HCT116 (cell line): ENCODE measurements around the gene KAZN. TPM values are rescaled to one million over a fixed set of nuclear protein-coding genes. Genes with fewer than 3 reads are reported as not detected.

Source experiments
- ATAC-seq: fragments of 200-7000 bp; cut with Tn5 transposase; 2 replicates; pipeline ENCODE4 v1.9.1; 2020; ENCODE audit warnings: mild to moderate bottlenecking, moderate library complexity
- BruUV-seq: library from RNA; stranded (reverse); fragments of 400-500 nt; replicated peaks from 2 replicates; lab custom pipeline; 2021; lab: Mats Ljungman, UMichigan
- CTCF ChIA-PET: fragments of 300-600 bp; sonication (Branson Sonifier 250); formaldehyde crosslinking; loops from one replicate; lab custom pipeline; 2021; ENCODE audit warnings: antibody characterized with exemption; lab: Charles Lee
- POLR2A ChIA-PET: fragments of 300-600, 350-600 bp; sonication (Branson Sonifier 250); formaldehyde crosslinking; loops from one replicate; lab custom pipeline; 2021; ENCODE audit warnings: antibody characterized with exemption; lab: Charles Lee
- RAD21 ChIA-PET, 2 experiments: fragments of 300-600 bp; sonication (Branson Sonifier 250); formaldehyde crosslinking; loops; one replicate each; lab custom pipeline; 2023; ENCODE audit warnings: low total read pairs in 2 of 2; ENCODE audit not compliant: uncharacterized antibody in 2 of 2, unreplicated experiment in 2 of 2, low non-redundant PET in 1 of 2; lab: Charles Lee
- DNase-seq: peaks from one replicate; pipeline ENCODE4 v3.0.0-alpha.2; 2010; ENCODE audit warnings: low read depth, low spot score
- H2AFZ ChIP-seq: fragments of 200-600 bp; shearing (Covaris generic), sonication (generic); 2 replicates; pipeline ENCODE4 v1.6.1; 2017; ENCODE audit warnings: low read depth, mixed run types, mixed read lengths, antibody characterized with exemption, low read length; ENCODE audit not compliant: poor library complexity, severe bottlenecking
- H3K27ac ChIP-seq: 2 replicates; pipeline ENCODE4 v1.5.1; 2012; ENCODE audit warnings: low read depth, low read length
- H3K27me3 ChIP-seq: fragments of 200-600 bp; sonication (generic); 2 replicates; pipeline ENCODE4 v1.6.1; 2016; ENCODE audit warnings: mixed run types, low read length, mixed read lengths; ENCODE audit not compliant: insufficient read depth
- H3K36me3 ChIP-seq, 2 experiments: fragments of 200-500 bp in 1 of 2; fragments of 200-600 bp in 1 of 2; sonication (Bioruptor generic) in 1 of 2; sonication (generic) in 1 of 2; 2 replicates each; pipeline versions ENCODE4 v1.5.1 to v1.6.1; 2014 to 2016; ENCODE audit warnings: low read length in 2 of 2, inconsistent platforms in 1 of 2, mixed read lengths in 1 of 2, mixed run types in 1 of 2; ENCODE audit not compliant: insufficient read depth in 2 of 2, control insufficient read depth in 1 of 2
- H3K4me1 ChIP-seq, 2 experiments: fragments of 200-600 bp in 1 of 2; sonication (generic) in 1 of 2; 2 replicates each; pipeline versions ENCODE4 v1.5.1 to v1.6.1; 2012 to 2017; ENCODE audit warnings: low read length in 2 of 2, inconsistent platforms in 1 of 2, mild to moderate bottlenecking in 1 of 2, mixed read lengths in 1 of 2, mixed run types in 1 of 2, moderate library complexity in 1 of 2; ENCODE audit not compliant: insufficient read depth in 2 of 2, control insufficient read depth in 1 of 2
- H3K4me2 ChIP-seq: fragments of 200-600 bp; sonication (generic); 2 replicates; pipeline ENCODE4 v1.6.1; 2017; ENCODE audit warnings: mixed run types, low read length, mixed read lengths
- H3K4me3 ChIP-seq, 2 experiments: fragments of 200-600 bp in 1 of 2; sonication (generic) in 1 of 2; replicated peaks in 1 of 2; 2 replicates each; pipeline ENCODE4 v1.5.1; 2011 to 2016; ENCODE audit warnings: low read length in 2 of 2, control low read depth in 1 of 2, low read depth in 1 of 2, mild to moderate bottlenecking in 1 of 2, mixed read lengths in 1 of 2, mixed run types in 1 of 2
- H3K79me2 ChIP-seq: fragments of 200-600 bp; sonication (generic); 2 replicates; pipeline ENCODE4 v1.6.1; 2017; ENCODE audit warnings: mild to moderate bottlenecking, mixed run types, low read length, moderate library complexity, mixed read lengths; ENCODE audit not compliant: insufficient read depth
- H3K9ac ChIP-seq: fragments of 200-600 bp; sonication (generic); 2 replicates; pipeline ENCODE4 v1.6.1; 2016; ENCODE audit warnings: low read length, mixed read lengths
- H3K9me2 ChIP-seq: fragments of 200-600 bp; sonication (generic), shearing (Covaris generic); 2 replicates; pipeline ENCODE4 v1.6.1; 2017; ENCODE audit warnings: mixed run types, mild to moderate bottlenecking, moderate library complexity; ENCODE audit not compliant: insufficient read depth
- H3K9me3 ChIP-seq, 2 experiments: fragments of 200-500 bp in 1 of 2; fragments of 200-600 bp in 1 of 2; sonication (Bioruptor generic) in 1 of 2; sonication (generic) in 1 of 2; 2 replicates each; pipeline ENCODE4 v1.6.1; 2014 to 2017; ENCODE audit warnings: low read length in 2 of 2, mixed read lengths in 2 of 2, inconsistent platforms in 1 of 2, low read depth in 1 of 2, mild to moderate bottlenecking in 1 of 2, mixed run types in 1 of 2, moderate library complexity in 1 of 2; ENCODE audit not compliant: control insufficient read depth in 1 of 2, insufficient read depth in 1 of 2
- H4K20me1 ChIP-seq: fragments of 200-600 bp; sonication (generic), shearing (Covaris generic); 2 replicates; pipeline ENCODE4 v1.6.1; 2017; ENCODE audit warnings: mixed run types, mild to moderate bottlenecking, moderate library complexity; ENCODE audit not compliant: insufficient read depth
- ATF3 ChIP-seq: IDR thresholded peaks from 2 replicates; pipeline ENCODE4 v1.6.1; 2012
- CEBPB ChIP-seq: IDR thresholded peaks from 2 replicates; pipeline ENCODE4 v1.6.1; 2012; ENCODE audit warnings: low read depth
- CTCF ChIP-seq, 3 experiments: fragments of 200-600 bp in 1 of 3; sonication (generic) in 1 of 3; IDR thresholded peaks in 2 of 3; conservative IDR thresholded peaks in 1 of 3; 2 replicates each; pipeline ENCODE4 v1.5.1; 2012 to 2017; ENCODE audit warnings: low read depth in 2 of 3, low read length in 2 of 3, antibody characterized with exemption in 1 of 3, borderline replicate concordance in 1 of 3, control low read depth in 1 of 3, mild to moderate bottlenecking in 1 of 3, mixed read lengths in 1 of 3, mixed run types in 1 of 3, moderate library complexity in 1 of 3; ENCODE audit not compliant: insufficient read depth in 1 of 3
- EGR1 ChIP-seq: IDR thresholded peaks from 2 replicates; pipeline ENCODE4 v1.6.1; 2012; ENCODE audit warnings: low read depth
- ELF1 ChIP-seq: IDR thresholded peaks from 2 replicates; pipeline ENCODE4 v1.6.1; 2012; ENCODE audit warnings: low read depth, borderline replicate concordance
- EZH2 ChIP-seq: fragments of 200-600 bp; sonication (generic); IDR thresholded peaks from 2 replicates; pipeline ENCODE4 v1.6.1; 2017; ENCODE audit warnings: antibody characterized with exemption, mixed run types
- EZH2phosphoT487 ChIP-seq: fragments of 200-600 bp; IDR thresholded peaks from 2 replicates; pipeline ENCODE4 v1.6.1; 2018; ENCODE audit warnings: antibody characterized with exemption, borderline replicate concordance
- FOSL1 ChIP-seq: IDR thresholded peaks from 2 replicates; pipeline ENCODE4 v1.6.1; 2012; ENCODE audit warnings: low read depth
- JUND ChIP-seq: IDR thresholded peaks from 2 replicates; pipeline ENCODE4 v1.6.1; 2012
- POLR2A ChIP-seq: IDR thresholded peaks from 2 replicates; pipeline ENCODE4 v1.7.0; 2011; ENCODE audit warnings: borderline replicate concordance; ENCODE audit not compliant: insufficient read depth, insufficient read length; ENCODE audit errors: extremely low read depth
- POLR2AphosphoS5 ChIP-seq: IDR thresholded peaks from 2 replicates; pipeline ENCODE4 v1.6.1; 2011; ENCODE audit warnings: mild to moderate bottlenecking, low read depth, low read length, moderate library complexity
- RAD21 ChIP-seq: IDR thresholded peaks from 2 replicates; pipeline ENCODE4 v1.6.1; 2012; ENCODE audit warnings: low read depth, mild to moderate bottlenecking
- REST ChIP-seq: IDR thresholded peaks from 2 replicates; pipeline ENCODE4 v1.6.1; 2012; ENCODE audit warnings: low read depth
- SIN3A ChIP-seq: IDR thresholded peaks from 2 replicates; pipeline ENCODE4 v1.6.1; 2012; ENCODE audit warnings: low read depth
- SP1 ChIP-seq: IDR thresholded peaks from 2 replicates; pipeline ENCODE4 v1.6.1; 2012; ENCODE audit warnings: low read depth
- SRF ChIP-seq: IDR thresholded peaks from 2 replicates; pipeline ENCODE4 v1.6.1; 2012; ENCODE audit warnings: low read depth
- TCF7L2 ChIP-seq: IDR thresholded peaks from 2 replicates; pipeline ENCODE4 v1.7.0; 2011; ENCODE audit warnings: borderline replicate concordance, inconsistent platforms; ENCODE audit not compliant: insufficient read depth, insufficient read length; ENCODE audit errors: extremely low read depth
- YY1 ChIP-seq: IDR thresholded peaks from 2 replicates; pipeline ENCODE4 v1.6.1; 2011; ENCODE audit warnings: low read length, low read depth, moderate library complexity, mild to moderate bottlenecking; ENCODE audit not compliant: insufficient replicate concordance; ENCODE audit errors: extremely low read depth
- ZBTB33 ChIP-seq: IDR thresholded peaks from 2 replicates; pipeline ENCODE4 v1.6.1; 2011; ENCODE audit warnings: mild to moderate bottlenecking, low read length, moderate library complexity; ENCODE audit not compliant: insufficient replicate concordance; ENCODE audit errors: extremely low read depth
- ZNF274 ChIP-seq: fragments of 200-500 bp; sonication (Bioruptor generic); IDR thresholded peaks from 2 replicates; pipeline ENCODE4 v1.6.1; 2014; ENCODE audit warnings: mild to moderate bottlenecking, low read depth, low read length, inconsistent platforms
- intact Hi-C: fragments of 100-400 bp; cut with micrococcal nuclease; formaldehyde crosslinking; loops from 2 replicates; pipeline ENCODE4 v1.10.0; 2022
- total RNA-seq: library from RNA; stranded (reverse); gene quantifications from one replicate; pipeline ENCODE4 v1.2.1, GENCODE V29; 2021; ENCODE audit not compliant: unreplicated experiment

KAZN gene
- total RNA-seq, 1 experiment from 2014 or later = 13.4 TPM

- H3K9me3 ChIP-seq = no peaks in the 10 kb centered on the region
- H3K27me3 ChIP-seq = peaks cover 57% of the 10 kb centered on the region
- TF ChIP-seq RAD21 (no peak), YY1 (no peak), EZH2phosphoT487 (no peak), POLR2A (no peak), SP1 (no peak), POLR2AphosphoS5 (no peak), CEBPB (no peak), ELF1 (no peak), ZNF274 (no peak), EZH2 (no peak), FOSL1 (no peak), SRF (no peak), SIN3A (no peak), JUND (no peak), ZBTB33 (no peak), TCF7L2 (no peak), REST (no peak), CTCF (IDR thresholded peaks at IDR 0.05 in 2 of 3, conservative IDR thresholded peaks at IDR 0.05 in 1 of 3; ENCODE audit: borderline replicate concordance in 1 of 3, insufficient read depth in 1 of 3, low read depth in 2 of 3, low read length in 2 of 3) (no peak), EGR1 (no peak), ATF3 (no peak)
- no TSS peak for BruUV-seq
- H2AFZ ChIP-seq = no peak overlapping the region
- H3K9me2 ChIP-seq = no peaks in the 10 kb centered on the region
- RAD21 ChIA-PET = no interaction called here
- no peaks in the 10 kb centered on the region for H3K4me1 ChIP-seq
- H3K27ac ChIP-seq = no peak overlapping the region
- no peaks in the 10 kb centered on the region for H3K36me3 ChIP-seq
- CTCF ChIA-PET = no interaction called here
- no peak overlapping the region for H3K9ac ChIP-seq
- POLR2A ChIA-PET = no interaction called here
- no peaks in the 10 kb centered on the region for H4K20me1 ChIP-seq
- no peak for DNase-seq
- intact Hi-C loops = no loop called here
- H3K79me2 ChIP-seq = no peaks in the 10 kb centered on the region
- ATAC-seq = no peak
- no peak overlapping the region for H3K4me2 ChIP-seq
- no peak overlapping the region for H3K4me3 ChIP-seq
Measured at GRCh38 chr1:14674030-14674429, 75.5 kb downstream of the KAZN start.
